Naive thymus-derived CD4-positive, alpha-beta T cell (primary cell): ENCODE measurements around the gene GPBP1. TPM values are rescaled to one million over a fixed set of nuclear protein-coding genes. Genes with fewer than 3 reads are reported as not detected.

Experiments used
- ATAC-seq: fragments of 150-1000 bp; cut with Tn5 transposase; 2 replicates; pipeline ENCODE4 v1.10.0; 2021; ENCODE audit warnings: mild to moderate bottlenecking, moderate library complexity
- CTCF ChIA-PET: fragments of 350-600 bp; sonication (Branson Sonifier 250); formaldehyde crosslinking; loops from one replicate; lab custom pipeline; 2021; ENCODE audit warnings: antibody characterized with exemption; lab: Charles Lee
- POLR2A ChIA-PET: fragments of 350-600 bp; sonication (Branson Sonifier 250); formaldehyde crosslinking; loops from one replicate; lab custom pipeline; 2021; ENCODE audit warnings: antibody characterized with exemption, inconsistent platforms; lab: Charles Lee
- DNase-seq, 9 donors: peaks; one replicate each; pipeline versions ENCODE4 v3.0.0 to v3.0.0-alpha.2; 2020 to 2022; ENCODE audit warnings: mixed read lengths in 1 of 9
- H3K27ac ChIP-seq: one replicate; pipeline ENCODE4 v1.7.0; 2013; ENCODE audit warnings: mild to moderate bottlenecking, low read depth, low read length, moderate library complexity
- H3K27me3 ChIP-seq, 2 donors: one replicate each; pipeline ENCODE4 v1.7.0; 2013; ENCODE audit warnings: low read length in 2 of 2, mild to moderate bottlenecking in 2 of 2, moderate library complexity in 2 of 2; ENCODE audit not compliant: control insufficient read depth in 2 of 2, insufficient read depth in 2 of 2
- H3K36me3 ChIP-seq, 3 experiments: 1 replicate in 2 of 3; 2 replicates in 1 of 3; pipeline ENCODE4 v1.7.0; 2013; ENCODE audit warnings: low read length in 3 of 3, mild to moderate bottlenecking in 3 of 3, moderate library complexity in 1 of 3; ENCODE audit not compliant: insufficient read depth in 3 of 3, control insufficient read depth in 2 of 3
- H3K4me1 ChIP-seq, 2 donors: one replicate each; pipeline ENCODE4 v1.7.0; 2013; ENCODE audit warnings: low read length in 2 of 2, mild to moderate bottlenecking in 2 of 2, moderate library complexity in 1 of 2; ENCODE audit not compliant: control insufficient read depth in 2 of 2, insufficient read depth in 2 of 2
- H3K4me3 ChIP-seq: 2 replicates; pipeline ENCODE4 v1.7.0; 2013; ENCODE audit warnings: mild to moderate bottlenecking, low read length
- H3K9me3 ChIP-seq, 3 experiments: 1 replicate in 2 of 3; 2 replicates in 1 of 3; pipeline ENCODE4 v1.7.0; 2013; ENCODE audit warnings: low read length in 3 of 3; ENCODE audit not compliant: control insufficient read depth in 2 of 3
- H3K27ac Mint-ChIP-seq, 9 donors: one replicate each; pipeline ENCODE4 v1.8.0; 2020 to 2022; ENCODE audit warnings: mixed read lengths in 9 of 9, mild to moderate bottlenecking in 8 of 9, moderate library complexity in 5 of 9, inconsistent platforms in 2 of 9
- H3K27me3 Mint-ChIP-seq, 5 donors: one replicate each; pipeline ENCODE4 v1.8.0; 2021 to 2022; ENCODE audit warnings: mixed read lengths in 5 of 5, mild to moderate bottlenecking in 1 of 5
- H3K36me3 Mint-ChIP-seq, 5 donors: one replicate each; pipeline ENCODE4 v1.8.0; 2020 to 2022; ENCODE audit warnings: mixed read lengths in 5 of 5, mild to moderate bottlenecking in 3 of 5, inconsistent platforms in 1 of 5
- H3K4me1 Mint-ChIP-seq, 7 donors: one replicate each; pipeline ENCODE4 v1.8.0; 2020 to 2022; ENCODE audit warnings: mixed read lengths in 7 of 7, mild to moderate bottlenecking in 3 of 7, inconsistent platforms in 1 of 7
- H3K4me3 Mint-ChIP-seq, 10 donors: one replicate each; pipeline ENCODE4 v1.8.0; 2020 to 2022; ENCODE audit warnings: mild to moderate bottlenecking in 10 of 10, mixed read lengths in 10 of 10, moderate library complexity in 6 of 10, inconsistent platforms in 2 of 10
- H3K9me3 Mint-ChIP-seq, 11 donors: one replicate each; pipeline ENCODE4 v1.8.0; 2020 to 2022; ENCODE audit warnings: mixed read lengths in 11 of 11, mild to moderate bottlenecking in 4 of 11, inconsistent platforms in 1 of 11, moderate library complexity in 1 of 11
- intact Hi-C, 2 donors: fragments of 100-400 bp; cut with micrococcal nuclease; formaldehyde crosslinking; loops; one replicate each; pipeline ENCODE4 v1.15.1; 2023
- polyA plus RNA-seq, 2 donors: library from polyadenylated mRNA; unstranded; fragments of 300-500 nt; fragmentation: Illumina TruSeq; gene quantifications; one replicate each; pipeline ENCODE4 v1.2.3, GENCODE V29; 2021
- total RNA-seq, 6 experiments: library from RNA in 5 of 6; stranded (reverse) in 5 of 6; gene quantifications; 1 replicate in 5 of 6; 2 replicates in 1 of 6; pipeline ENCODE4 v1.2.3 and lab custom pipeline; 2021 to 2026

The GPBP1 gene
- total and polyA plus RNA-seq, 7 experiments from 2014 or later = 97.1 to 149 (median 112) TPM

- DNase-seq (no peak), ATAC-seq (no peak)
- H3K27me3 Mint-ChIP-seq = peaks cover 0 to 24% (median 0%) of the 10 kb centered on the region in 5 donors
- no peaks in the 10 kb centered on the region for H3K9me3 ChIP-seq
- no peak overlapping the region for H3K27ac Mint-ChIP-seq
- CTCF ChIA-PET = no interaction called here
- no peaks in the 10 kb centered on the region for H3K36me3 ChIP-seq
- H3K4me1 ChIP-seq = no peaks in the 10 kb centered on the region
- no peak overlapping the region for H3K27ac ChIP-seq
- intact Hi-C loops = loop anchor here in 1 of 2 donors (10.0 kb wide), 1 partner anchor 363 kb away; no protein-coding TSS in a partner anchor
- no peaks in the 10 kb centered on the region for H3K27me3 ChIP-seq
- no peaks in the 10 kb centered on the region for H3K4me1 Mint-ChIP-seq
- H3K9me3 Mint-ChIP-seq = no peaks in the 10 kb centered on the region
- no peak overlapping the region for H3K4me3 Mint-ChIP-seq
- H3K36me3 Mint-ChIP-seq = no peaks in the 10 kb centered on the region
- H3K4me3 ChIP-seq = no peak overlapping the region
- POLR2A ChIA-PET = no interaction called here
Observed at GRCh38 chr5:57291894-57292293, 118.0 kb downstream of the GPBP1 start.

- DNase-seq = no peak
- Mint-ChIP-seq H3K4me1 (no peaks in the 10 kb centered on the region), H3K4me3 (no peak overlapping the region), H3K27ac (no peak overlapping the region), H3K36me3 (no peaks in the 10 kb centered on the region), H3K27me3 (peaks cover 0 to 24% (median 0%) of the 10 kb centered on the region in 5 donors), H3K9me3 (no peaks in the 10 kb centered on the region)
- H3K27ac ChIP-seq = no peak overlapping the region
- H3K36me3 ChIP-seq = no peaks in the 10 kb centered on the region
- intact Hi-C loops = loop anchor here in 1 of 2 donors (10.0 kb wide), 1 partner anchor 362 kb away; no protein-coding TSS in a partner anchor
- H3K4me3 ChIP-seq = no peak overlapping the region
- CTCF ChIA-PET = no interaction called here
- H3K27me3 ChIP-seq = no peaks in the 10 kb centered on the region
- ATAC-seq = no peak
- no peaks in the 10 kb centered on the region for H3K4me1 ChIP-seq
- POLR2A ChIA-PET = no interaction called here
- H3K9me3 ChIP-seq = no peaks in the 10 kb centered on the region
Observed at GRCh38 chr5:57292336-57292735, 118.5 kb downstream of the GPBP1 start.

- peak; percentile 56 to 85 (median 79) for DNase-seq
- Histone ChIP-seq H3K27ac (peak overlapping the region; percentile 26), H3K4me1 (peaks cover 8 to 9% of the 10 kb centered on the region in 2 donors), H3K9me3 (no peaks in the 10 kb centered on the region), H3K27me3 (no peaks in the 10 kb centered on the region), H3K4me3 (peak overlapping the region; percentile 34), H3K36me3 (no peaks in the 10 kb centered on the region)
- ATAC-seq = peak; percentile 94
- intact Hi-C loops = loop anchor here (1.0 to 10.0 kb wide), 9 partner anchors 84 to 1552 kb away; partner anchors contain the start of gene PLK2 (in 2 of the 2)
- ChIA-PET POLR2A (interaction anchor here (0.5 to 2.8 kb wide), 3 partner anchors 151 to 1162 kb away, joined by 3 to 19 read pairs (median 4); partner anchors contain the start of gene PLK2), CTCF (interaction anchor here (0.5 to 4.8 kb wide), 13 partner anchors 8 to 1524 kb away, joined by 3 to 97 read pairs (median 4); partner anchors contain the start of gene PLK2)
- Mint-ChIP-seq H3K27me3 (peaks cover 0 to 5% (median 0%) of the 10 kb centered on the region in 5 donors), H3K4me1 (peaks cover 6 to 22% (median 14%) of the 10 kb centered on the region in 7 donors), H3K4me3 (peak overlapping the region; percentile 72 to 80 (median 77)), H3K27ac (peak overlapping the region in 8 of 9 donors; percentile 13 to 90 (median 56)), H3K36me3 (no peaks in the 10 kb centered on the region), H3K9me3 (no peaks in the 10 kb centered on the region)
Observed at GRCh38 chr5:57298295-57298984, 124.6 kb downstream of the GPBP1 start.

DNA sequence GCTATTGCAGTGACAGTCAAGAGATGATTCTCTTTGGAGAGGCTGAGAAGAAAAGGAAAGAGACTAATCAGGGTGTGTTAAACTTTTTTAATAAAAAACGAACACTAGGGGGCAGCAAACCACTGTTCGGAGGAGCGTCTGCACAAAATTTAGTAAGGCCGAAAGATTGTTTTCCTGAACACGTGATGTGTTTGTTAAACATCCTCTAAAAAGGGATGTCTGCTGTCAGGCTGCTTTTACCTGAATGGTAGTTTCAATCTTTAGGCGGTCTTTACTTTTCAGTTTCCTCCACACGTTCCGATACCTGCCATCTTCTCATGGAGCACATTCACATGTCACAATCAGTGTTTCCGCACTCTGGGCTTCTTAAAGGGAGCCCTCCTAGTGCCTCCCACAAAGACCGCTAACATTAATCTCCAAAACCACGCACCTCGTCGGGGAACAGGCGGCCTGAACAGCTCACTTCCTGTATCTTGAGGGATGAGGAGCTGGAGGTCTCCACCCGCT is 125.2 kb downstream of the GPBP1 start:
- no peaks in the 10 kb centered on the region for H3K36me3 Mint-ChIP-seq
- peak overlapping the region in 8 of 9 donors; percentile 25 to 90 (median 62) for H3K27ac Mint-ChIP-seq
- peaks cover 0 to under 1% (median 0%) of the 10 kb centered on the region in 5 donors for H3K27me3 Mint-ChIP-seq
- peak; percentile 7 to 80 (median 74) for DNase-seq
- intact Hi-C loops = loop anchor here (1.0 to 10.0 kb wide), 12 partner anchors 83 to 1552 kb away; partner anchors contain the start of gene PLK2 (in 2 of the 2)
- Histone ChIP-seq H3K4me3 (peak overlapping the region; percentile 34), H3K9me3 (no peaks in the 10 kb centered on the region), H3K27ac (peak overlapping the region; percentile 26), H3K4me1 (peaks cover 8 to 9% of the 10 kb centered on the region in 2 donors), H3K36me3 (no peaks in the 10 kb centered on the region), H3K27me3 (no peaks in the 10 kb centered on the region)
- ATAC-seq = peak; percentile 76
- peak overlapping the region; percentile 72 to 80 (median 77) for H3K4me3 Mint-ChIP-seq
- H3K9me3 Mint-ChIP-seq = no peaks in the 10 kb centered on the region
- peaks cover 6 to 22% (median 14%) of the 10 kb centered on the region in 7 donors for H3K4me1 Mint-ChIP-seq
- POLR2A ChIA-PET = interaction anchor here (0.6 to 2.8 kb wide), 4 partner anchors 210 to 1163 kb away, joined by 3 to 19 read pairs (median 4); partner anchors contain the start of gene PLK2
- CTCF ChIA-PET = interaction anchor here (0.5 to 4.8 kb wide), 8 partner anchors 12 to 1167 kb away, joined by 3 to 97 read pairs (median 6); partner anchors contain the start of gene PLK2

GRCh38 chr5:57299986-57300385 is 126.1 kb downstream of the GPBP1 start:
- H3K27me3 ChIP-seq = no peaks in the 10 kb centered on the region
- peaks cover 6 to 22% (median 14%) of the 10 kb centered on the region in 7 donors for H3K4me1 Mint-ChIP-seq
- CTCF ChIA-PET = interaction anchor here (0.5 to 4.8 kb wide), 7 partner anchors 33 to 1162 kb away, joined by 3 to 97 read pairs (median 5); partner anchors contain the start of gene PLK2
- intact Hi-C loops = loop anchor here (1.0 to 10.0 kb wide), 8 partner anchors 82 to 1551 kb away; no protein-coding TSS in a partner anchor
- H3K36me3 ChIP-seq = no peaks in the 10 kb centered on the region
- no peak for ATAC-seq
- no peaks in the 10 kb centered on the region for H3K9me3 Mint-ChIP-seq
- H3K27ac ChIP-seq = no peak overlapping the region
- H3K36me3 Mint-ChIP-seq = no peaks in the 10 kb centered on the region
- peaks cover 8 to 9% of the 10 kb centered on the region in 2 donors for H3K4me1 ChIP-seq
- no peaks in the 10 kb centered on the region for H3K27me3 Mint-ChIP-seq
- POLR2A ChIA-PET = interaction anchor here (0.7 to 1.4 kb wide), 4 partner anchors 830 to 1163 kb away, joined by 3 read pairs; no protein-coding TSS in a partner anchor
- no peak for DNase-seq
- H3K4me3 ChIP-seq = no peak overlapping the region
- no peak overlapping the region for H3K27ac Mint-ChIP-seq
- H3K9me3 ChIP-seq = no peaks in the 10 kb centered on the region
- H3K4me3 Mint-ChIP-seq = peak overlapping the region in 1 of 10 donors; percentile 78

DNA sequence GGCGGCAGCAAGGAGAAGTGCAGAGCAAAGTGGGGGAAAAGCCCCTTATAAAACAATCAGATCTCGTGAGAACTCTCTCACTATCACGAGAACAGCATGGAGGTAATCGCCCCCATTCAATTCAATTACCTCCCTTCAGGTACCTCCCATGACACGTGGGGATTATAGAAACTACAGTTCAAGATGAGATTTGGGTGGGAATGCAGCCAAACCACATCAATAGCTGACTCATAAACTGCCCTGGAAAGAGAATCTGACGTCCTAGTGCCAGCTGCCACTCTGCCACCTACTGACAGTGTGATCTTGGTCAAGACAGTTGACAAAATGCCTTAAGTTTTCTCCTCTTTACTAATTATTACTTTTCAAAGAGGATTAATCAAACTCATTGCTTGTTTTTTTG is 128.3 kb downstream of the GPBP1 start:
- H3K4me1 ChIP-seq = peaks cover 8 to 9% of the 10 kb centered on the region in 2 donors
- no peak overlapping the region for H3K27ac ChIP-seq
- H3K36me3 Mint-ChIP-seq = peaks cover 0 to 7% (median 4%) of the 10 kb centered on the region in 5 donors
- peaks cover 6 to 22% (median 14%) of the 10 kb centered on the region in 7 donors for H3K4me1 Mint-ChIP-seq
- no peaks in the 10 kb centered on the region for H3K9me3 ChIP-seq
- H3K36me3 ChIP-seq = no peaks in the 10 kb centered on the region
- intact Hi-C loops = no loop called here
- H3K4me3 ChIP-seq = no peak overlapping the region
- ChIA-PET POLR2A (no interaction called here), CTCF (interaction anchor here (0.9 kb wide), 1 partner anchor 37 kb away, joined by 3 read pairs; no protein-coding TSS in a partner anchor)
- H3K4me3 Mint-ChIP-seq = no peak overlapping the region
- no peak for ATAC-seq
- H3K27me3 Mint-ChIP-seq = no peaks in the 10 kb centered on the region
- peak overlapping the region in 2 of 9 donors; percentile 42 to 49 for H3K27ac Mint-ChIP-seq
- H3K9me3 Mint-ChIP-seq = peaks cover 0 to 12% (median 5%) of the 10 kb centered on the region in 11 donors
- no peaks in the 10 kb centered on the region for H3K27me3 ChIP-seq
- no peak for DNase-seq
